HG03045 (cell line): ENCODE measurements around the gene NHP2.
"Not testable (repeated sequence)": the region's sequence is repeated elsewhere in the genome, so short reads cannot be mapped to it uniquely, and the experiment has no call there.

Experiments used
- ATAC-seq: cut with Tn5 transposase; IDR thresholded peaks from one replicate; pipeline ENCODE4 v1.9.1; 2021; ENCODE audit warnings: mild to moderate bottlenecking, moderate library complexity; ENCODE audit not compliant: unreplicated experiment

NHP2 gene

DNA sequence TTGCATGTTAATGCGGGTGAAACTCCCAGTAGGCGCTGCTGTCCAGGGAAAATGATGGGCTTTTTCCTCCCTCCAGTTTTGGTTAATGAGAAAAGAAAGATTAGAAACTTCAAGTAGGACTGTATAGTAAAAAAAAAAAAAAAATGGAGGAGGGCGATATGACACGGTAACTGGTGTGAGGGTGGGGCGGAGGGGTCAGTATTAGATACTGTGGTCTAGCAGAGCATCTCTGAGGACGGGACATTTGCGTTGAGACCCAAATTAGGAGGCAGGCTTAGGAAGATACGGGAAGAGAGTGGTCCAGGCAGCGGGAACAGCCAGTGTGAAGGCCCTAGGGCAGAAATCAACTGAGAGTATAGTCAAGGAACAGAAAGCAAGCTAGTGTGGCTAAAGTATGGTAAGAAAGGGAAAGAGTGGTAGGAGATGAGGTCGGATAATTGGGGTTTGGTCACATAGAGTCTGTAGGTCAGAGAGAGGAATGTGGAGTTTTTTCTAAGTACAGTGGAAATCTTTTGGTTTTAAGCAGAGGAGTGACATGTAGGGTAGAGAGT is 22.2 kb downstream of the NHP2 start:
- ATAC-seq, result no peak

GRCh38 chr5:178130576-178131445 is 22.9 kb downstream of the NHP2 start, which contains the start of gene RMND5B:
TSS of gene RMND5B (plus strand) at chr5:178131014. CDS start at chr5:178138120, 7,106 bp downstream.
- ATAC-seq, result peak; percentile 87

GRCh38 chr5:178130234-178130575 is 23.5 kb downstream of the NHP2 start:
- not testable (repeated sequence) for ATAC-seq

DNA sequence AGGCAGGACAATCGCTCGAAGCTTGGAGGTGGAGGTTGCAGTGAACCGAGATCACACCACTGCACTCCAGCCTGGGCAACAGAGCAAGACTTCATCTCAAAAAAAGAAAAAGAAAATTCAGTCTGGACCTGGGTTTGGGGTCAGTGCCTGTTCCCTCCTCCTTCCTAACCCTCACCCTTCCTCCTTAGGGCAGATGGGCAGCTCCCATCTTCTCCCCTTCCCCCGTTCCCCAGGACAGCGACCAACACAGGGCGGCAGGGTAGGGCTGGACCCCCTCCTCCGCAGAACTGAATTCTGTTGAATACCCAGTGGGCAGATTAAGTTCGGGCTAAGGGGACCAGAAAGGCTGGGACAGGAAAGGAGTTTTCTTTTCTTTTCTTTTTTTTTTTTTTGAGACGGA is 24.4 kb downstream of the NHP2 start:
- no peak for ATAC-seq

DNA sequence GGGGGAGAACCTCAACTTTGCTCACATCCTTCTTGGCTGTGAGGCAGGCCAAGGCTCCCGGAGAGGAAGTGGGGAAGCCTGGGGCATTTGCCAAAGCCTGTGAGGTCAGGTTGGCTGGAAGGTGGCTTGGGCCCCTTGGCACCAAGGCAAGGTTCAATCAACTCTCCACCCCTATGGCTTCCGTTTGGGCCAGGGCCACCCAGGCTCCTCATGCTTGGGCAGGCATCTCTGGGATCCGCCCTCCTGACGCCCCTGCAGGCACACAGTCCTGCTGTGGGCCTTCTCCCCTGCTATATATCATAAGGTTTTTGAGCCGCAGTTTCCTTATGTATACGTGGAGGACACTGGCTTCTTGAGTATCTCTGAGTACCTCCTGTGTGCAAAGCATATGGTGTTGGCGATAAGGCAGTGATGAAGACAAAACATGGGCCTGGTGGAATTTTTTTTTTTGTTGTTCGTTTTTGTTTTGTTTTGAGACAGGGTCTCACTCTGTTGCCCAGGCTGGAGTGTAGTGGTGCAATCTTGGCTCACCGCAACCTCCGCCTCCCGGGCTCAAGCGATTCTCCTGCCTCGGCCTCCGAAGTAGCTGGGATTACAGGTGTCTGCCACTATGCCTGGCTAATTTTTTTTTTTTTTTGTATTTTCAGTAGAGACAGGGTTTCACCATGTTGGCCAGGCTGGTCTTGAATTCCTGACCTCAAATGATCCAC is 26.2 kb downstream of the NHP2 start:
- not testable (repeated sequence) for ATAC-seq

- no peak for ATAC-seq
Measured at GRCh38 chr5:178126556-178126955, 27.1 kb downstream of the NHP2 start.

GRCh38 chr5:178125253-178125906 is 28.3 kb downstream of the NHP2 start:
- ATAC-seq, result no peak

DNA sequence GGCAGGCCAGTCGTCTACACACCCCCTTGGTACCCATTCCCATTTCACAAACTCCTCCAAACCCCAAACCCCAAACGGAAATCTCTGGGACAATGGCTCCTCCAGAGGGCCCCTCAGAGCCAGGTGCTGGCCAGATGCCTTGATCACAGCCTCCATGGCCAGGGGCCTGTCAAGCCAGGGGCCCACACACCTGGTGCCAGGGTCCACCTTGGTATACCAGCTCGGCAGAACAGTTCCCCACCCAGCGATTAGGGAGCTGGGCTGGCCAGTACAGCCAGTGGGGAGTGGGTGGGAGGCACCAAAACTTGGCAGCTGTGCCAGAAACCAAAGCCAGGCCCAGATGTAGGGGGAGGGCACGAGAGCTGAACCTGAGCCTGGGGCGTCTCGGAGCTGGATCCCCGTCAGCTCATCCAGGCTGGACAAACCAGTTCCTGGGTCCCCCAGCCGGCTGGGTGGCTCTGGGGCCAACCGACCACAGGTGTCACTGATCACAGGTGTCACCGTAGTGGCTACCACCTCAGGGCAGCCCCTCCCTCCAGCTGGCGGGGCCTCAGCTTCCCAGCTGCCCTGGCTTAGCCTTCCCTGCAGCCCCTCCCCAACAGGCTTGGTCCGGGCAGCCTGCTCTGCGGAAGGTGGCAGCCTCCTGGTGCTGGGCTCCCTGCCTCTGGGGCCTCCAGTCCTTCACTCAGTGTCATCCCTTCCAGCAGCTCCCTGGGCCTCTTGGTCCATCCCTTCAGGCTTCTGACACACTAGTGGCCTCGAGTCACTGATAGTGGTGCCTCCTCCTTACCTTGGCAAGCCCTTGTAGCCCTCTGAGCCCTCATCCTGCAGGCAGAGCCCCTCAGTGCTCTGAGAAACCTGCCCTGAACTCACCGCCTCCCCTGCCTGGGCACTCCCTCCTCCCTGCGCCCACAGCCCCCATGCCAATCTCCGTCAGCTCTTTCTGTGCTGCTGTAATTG is 29.4 kb downstream of the NHP2 start:
- no peak for ATAC-seq

DNA sequence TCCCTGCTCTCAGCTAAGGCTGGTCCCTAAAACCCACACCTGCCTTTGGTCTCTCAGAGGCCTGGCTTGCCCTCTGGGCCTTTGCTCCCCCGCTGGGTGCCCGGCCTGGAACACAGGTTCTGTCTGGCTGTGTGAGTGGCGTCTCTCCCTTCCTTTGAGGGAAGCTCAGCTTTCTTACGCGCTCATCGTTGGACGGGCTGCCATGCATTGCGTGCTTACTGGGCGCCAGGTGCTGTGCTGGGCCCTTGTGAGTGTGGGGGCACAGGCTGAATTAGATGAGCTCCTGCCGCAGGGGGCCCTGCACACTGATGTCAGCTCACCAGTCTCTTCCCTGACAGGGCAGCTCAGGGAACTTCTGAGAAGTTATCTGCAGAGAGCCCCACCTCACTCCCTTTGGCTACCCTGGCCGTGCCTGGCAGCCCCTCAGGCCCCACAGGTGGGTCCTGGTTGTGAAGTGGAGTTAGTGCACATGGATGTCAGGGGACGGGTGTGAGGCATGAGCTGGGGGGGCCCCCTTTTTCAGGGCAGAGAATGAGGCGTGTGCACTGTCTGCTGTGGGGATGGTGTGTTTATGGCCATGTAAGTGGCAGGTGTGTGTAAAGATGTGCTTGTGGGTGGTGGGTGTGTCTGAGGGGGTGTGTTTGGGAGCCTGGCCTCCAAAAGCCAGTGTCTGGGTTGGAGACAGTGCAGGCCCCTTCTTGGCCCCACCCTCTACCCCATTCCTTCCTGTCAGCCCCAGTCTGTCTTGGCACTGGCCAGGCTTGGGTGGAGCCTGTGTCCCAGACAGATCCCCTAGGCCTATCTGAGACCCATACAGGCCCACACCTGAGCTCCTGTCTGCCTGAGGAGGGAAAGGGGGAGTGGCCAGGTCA is 30.4 kb downstream of the NHP2 start:
- no peak for ATAC-seq

DNA sequence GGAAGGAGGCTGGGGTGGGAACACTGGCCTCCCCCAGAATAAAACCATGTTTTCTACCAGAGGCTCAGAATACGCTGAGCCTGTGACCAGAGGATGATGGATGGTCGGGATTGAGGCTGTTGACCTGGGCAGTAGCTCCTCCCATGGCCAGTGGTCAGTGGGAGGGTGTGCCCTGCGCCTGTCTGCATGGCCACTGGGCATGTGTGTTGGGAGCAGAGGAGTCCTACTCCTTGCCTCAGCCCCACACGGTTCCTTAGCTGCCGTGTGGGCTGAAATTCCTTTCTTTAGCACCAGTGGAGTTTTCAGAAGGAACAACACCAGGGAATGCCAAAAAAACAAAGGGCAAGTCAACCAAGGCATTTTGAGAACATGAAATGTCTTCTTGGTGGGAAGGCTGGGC is 31.3 kb downstream of the NHP2 start:
- ATAC-seq, result no peak

DNA sequence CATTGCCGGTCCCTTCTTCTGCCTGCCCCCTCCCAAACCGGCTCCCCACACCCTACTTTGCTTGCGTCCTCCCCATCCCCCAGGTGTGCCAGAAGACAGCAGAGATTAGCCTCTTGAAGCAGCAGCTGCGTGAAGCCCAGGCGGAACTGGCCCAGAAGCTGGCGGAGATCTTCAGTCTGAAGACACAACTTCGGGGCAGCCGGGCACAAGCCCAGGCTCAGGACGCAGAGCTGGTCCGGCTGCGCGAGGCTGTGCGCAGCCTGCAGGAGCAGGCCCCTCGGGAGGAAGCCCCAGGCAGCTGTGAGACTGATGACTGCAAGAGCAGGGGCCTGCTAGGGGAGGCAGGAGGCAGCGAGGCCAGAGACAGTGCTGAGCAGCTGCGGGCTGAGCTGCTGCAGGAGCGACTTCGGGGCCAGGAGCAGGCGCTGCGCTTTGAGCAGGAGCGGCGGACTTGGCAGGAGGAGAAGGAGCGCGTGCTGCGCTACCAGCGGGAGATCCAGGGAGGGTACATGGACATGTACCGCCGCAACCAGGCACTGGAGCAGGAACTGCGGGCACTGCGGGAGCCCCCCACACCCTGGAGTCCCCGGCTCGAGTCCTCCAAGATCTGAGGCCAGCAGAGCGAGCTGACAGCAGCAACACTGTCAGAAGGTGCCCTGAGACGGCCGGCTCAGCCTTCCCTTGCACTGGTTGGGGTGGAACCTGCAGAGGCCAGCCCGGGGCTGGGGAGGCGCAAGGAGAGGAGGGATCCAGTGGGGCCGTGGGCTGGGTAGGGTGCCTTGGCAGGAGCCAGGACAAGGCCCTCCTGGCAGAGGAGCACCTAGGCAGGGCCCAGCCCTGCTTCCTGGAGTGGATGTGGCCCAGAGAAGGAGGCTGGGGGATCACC is 32.1 kb downstream of the NHP2 start:
- ATAC-seq, result no peak

GRCh38 chr5:178120607-178121357 is 32.9 kb downstream of the NHP2 start:
- ATAC-seq, result peak; percentile 84

- ATAC-seq, result no peak
Measured at GRCh38 chr5:178119915-178120606, 33.6 kb downstream of the NHP2 start.

- ATAC-seq, result no peak
Measured at GRCh38 chr5:178117923-178118701, 35.6 kb downstream of the NHP2 start.

- no peak for ATAC-seq
Measured at GRCh38 chr5:178116143-178116885, 37.4 kb downstream of the NHP2 start.

DNA sequence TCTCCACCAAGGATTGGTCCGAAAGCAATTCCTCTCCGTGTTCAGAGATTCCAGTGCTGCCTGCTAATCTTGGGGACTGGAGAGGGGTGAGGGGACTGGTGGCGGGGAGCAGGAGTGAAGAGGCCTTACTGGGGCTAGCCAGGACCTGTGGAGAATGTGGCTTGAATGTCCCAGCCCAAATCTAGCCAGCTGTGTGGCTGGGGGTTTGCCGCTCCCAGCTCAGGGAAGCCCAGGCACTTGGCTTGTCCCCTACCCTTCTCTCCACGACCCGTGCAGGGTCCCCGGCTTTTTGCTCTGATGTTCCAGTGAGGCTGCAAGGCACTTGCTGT is 37.9 kb downstream of the NHP2 start:
- ATAC-seq, result no peak
